ENCODE results near the gene LRRC4B. TPM values are rescaled to one million over a fixed set of nuclear protein-coding genes. Genes with fewer than 3 reads are reported as not detected.
A peak's percentile ranks its signal among the peaks of the same experiment; 100 is the strongest.

The LRRC4B gene
- total and polyA plus RNA-seq, 2 of the 13 experiments (the other 11 are each of a cell fraction or from before 2014, with no cell fraction given), result not detected

DNA sequence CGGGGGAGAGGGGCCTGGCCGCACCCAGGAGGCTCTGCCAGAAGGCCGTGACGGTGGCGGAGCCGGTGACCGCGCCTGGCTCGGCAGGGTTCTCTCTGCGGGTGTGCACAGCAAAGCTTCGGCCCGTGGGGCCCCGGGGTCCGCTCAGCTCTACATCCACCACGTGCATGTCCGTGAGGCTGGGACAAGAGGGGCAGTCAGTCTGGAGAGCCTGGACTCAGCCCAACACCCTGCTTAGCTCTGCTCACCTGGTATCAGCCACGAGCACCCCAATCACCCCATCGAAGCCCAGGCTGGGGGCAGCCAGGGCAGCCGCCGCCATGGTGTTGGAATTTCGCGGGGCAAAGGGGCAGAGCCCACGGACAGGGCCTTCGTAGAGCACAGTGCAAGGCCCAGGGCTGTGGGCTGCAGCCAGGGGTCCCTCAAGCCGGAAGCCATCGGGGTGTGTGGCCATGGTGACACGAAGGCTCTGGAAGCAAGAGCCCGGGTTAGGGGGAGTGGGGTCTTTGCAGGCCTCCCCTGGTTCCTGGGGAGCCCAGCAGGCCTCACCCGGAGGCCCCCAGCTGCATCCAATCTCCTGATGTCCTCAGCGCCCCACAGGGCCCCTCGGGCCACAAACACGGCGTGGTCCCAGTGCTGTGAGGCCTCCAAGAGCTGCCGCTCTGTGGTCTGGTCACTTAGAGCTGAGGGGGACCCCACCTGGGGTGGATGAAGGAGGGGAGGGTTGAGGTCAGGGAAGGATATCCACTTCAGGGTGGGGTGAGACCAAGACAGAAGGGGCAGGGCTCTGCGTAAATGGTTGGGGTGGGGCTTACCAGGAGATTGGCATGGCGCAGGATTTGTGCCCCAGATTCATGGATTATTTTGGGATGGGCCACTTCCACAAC, 55.9 kb downstream of the LRRC4B start (continued):
- TF ChIP-seq, protein P1, sequence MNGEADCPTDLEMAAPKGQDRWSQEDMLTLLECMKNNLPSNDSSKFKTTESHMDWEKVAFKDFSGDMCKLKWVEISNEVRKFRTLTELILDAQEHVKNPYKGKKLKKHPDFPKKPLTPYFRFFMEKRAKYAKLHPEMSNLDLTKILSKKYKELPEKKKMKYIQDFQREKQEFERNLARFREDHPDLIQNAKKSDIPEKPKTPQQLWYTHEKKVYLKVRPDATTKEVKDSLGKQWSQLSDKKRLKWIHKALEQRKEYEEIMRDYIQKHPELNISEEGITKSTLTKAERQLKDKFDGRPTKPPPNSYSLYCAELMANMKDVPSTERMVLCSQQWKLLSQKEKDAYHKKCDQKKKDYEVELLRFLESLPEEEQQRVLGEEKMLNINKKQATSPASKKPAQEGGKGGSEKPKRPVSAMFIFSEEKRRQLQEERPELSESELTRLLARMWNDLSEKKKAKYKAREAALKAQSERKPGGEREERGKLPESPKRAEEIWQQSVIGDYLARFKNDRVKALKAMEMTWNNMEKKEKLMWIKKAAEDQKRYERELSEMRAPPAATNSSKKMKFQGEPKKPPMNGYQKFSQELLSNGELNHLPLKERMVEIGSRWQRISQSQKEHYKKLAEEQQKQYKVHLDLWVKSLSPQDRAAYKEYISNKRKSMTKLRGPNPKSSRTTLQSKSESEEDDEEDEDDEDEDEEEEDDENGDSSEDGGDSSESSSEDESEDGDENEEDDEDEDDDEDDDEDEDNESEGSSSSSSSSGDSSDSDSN (CRISPR knock-in tag; IDR thresholded peaks at IDR 0.05), result no peak
- TF ChIP-seq ZNF674 (CRISPR knock-in tag; IDR thresholded peaks at IDR 0.05; ENCODE audit: low read depth) (no peak), BRCA1 (CRISPR knock-in tag; IDR thresholded peaks at IDR 0.05) (no peak), SALL2 (CRISPR knock-in tag; IDR thresholded peaks at IDR 0.05) (no peak)
- TF ChIP-seq, protein P2, sequence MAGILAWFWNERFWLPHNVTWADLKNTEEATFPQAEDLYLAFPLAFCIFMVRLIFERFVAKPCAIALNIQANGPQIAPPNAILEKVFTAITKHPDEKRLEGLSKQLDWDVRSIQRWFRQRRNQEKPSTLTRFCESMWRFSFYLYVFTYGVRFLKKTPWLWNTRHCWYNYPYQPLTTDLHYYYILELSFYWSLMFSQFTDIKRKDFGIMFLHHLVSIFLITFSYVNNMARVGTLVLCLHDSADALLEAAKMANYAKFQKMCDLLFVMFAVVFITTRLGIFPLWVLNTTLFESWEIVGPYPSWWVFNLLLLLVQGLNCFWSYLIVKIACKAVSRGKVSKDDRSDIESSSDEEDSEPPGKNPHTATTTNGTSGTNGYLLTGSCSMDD (CRISPR knock-in tag; IDR thresholded peaks at IDR 0.05), result no peak

DNA sequence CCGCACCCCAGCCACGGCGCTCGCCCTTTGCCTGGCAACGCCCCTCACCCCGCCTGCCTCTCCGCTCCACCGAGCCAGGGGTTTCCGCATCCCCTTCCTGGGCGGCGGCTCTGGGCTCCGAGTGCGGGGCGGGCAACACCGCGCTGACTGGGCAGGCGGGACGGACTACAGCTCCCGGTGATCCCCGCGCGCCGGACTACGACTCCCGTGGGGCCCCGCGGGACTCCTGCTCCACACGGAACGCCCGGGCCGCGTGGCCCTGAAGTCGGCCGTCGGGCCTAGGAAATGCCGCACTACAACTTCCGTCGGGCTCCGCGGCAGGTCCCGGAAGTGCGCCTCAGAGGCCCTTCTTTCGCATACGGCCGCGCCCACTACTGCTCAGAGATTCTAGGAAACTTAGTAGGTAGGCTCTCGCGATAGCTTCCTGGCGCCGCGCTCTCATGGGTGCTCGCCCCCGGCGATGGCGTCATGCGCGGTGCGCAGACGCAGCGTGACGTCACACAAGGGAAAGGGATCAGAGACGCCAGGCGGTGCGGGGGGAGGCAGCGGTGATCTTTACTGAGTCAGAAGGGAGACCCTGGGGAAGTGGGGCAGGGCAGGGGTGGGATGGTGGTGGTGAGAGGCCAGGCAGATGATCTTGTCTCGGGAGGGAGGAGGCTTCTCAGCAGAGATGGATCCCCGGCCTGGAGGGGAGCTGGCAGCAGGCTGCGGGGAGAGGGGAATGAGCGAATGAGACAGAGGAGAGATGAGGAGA, 57.0 kb downstream of the LRRC4B start, which contains the start of gene JOSD2:
JOSD2 (minus strand) TSS at position 123 of the 754 bp plus-strand sequence. CDS start 760 bp downstream, outside the sequence.
- DNase-seq (ENCODE audit: low spot score) (peak; percentile 85), FAIRE-seq (peak; percentile 47), ATAC-seq (peak; percentile 85)
- no TSS peak for BruUV-seq (replicated peaks)
- Histone ChIP-seq H3K36me3 (replicated peaks in 1 of 2; ENCODE audit: control insufficient read depth in 1 of 2, insufficient read depth in 2 of 2, low read length in 2 of 2) (no peaks in the 10 kb centered on the region), H3K4me2 (ENCODE audit: low read depth, low read length) (peak within 1 kb of the TSS; percentile 60), H4K20me1 (ENCODE audit: insufficient read depth, low read length) (no peaks in the 10 kb centered on the region), H3K27me3 (ENCODE audit: control insufficient read depth in 1 of 2, insufficient read depth in 2 of 2, low read length in 2 of 2) (no peaks in the 10 kb centered on the region; a peak in 3 of 5 replicates), H2AFZ (ENCODE audit: low read length) (no peak within 1 kb of the TSS), H3K27ac (ENCODE audit: extremely low read length, insufficient read depth, low read length) (no peak within 1 kb of the TSS), H3K4me1 (ENCODE audit: insufficient read depth, low read length) (peaks cover 29% of the 10 kb centered on the region), H3K9me3 (ENCODE audit: low read length) (no peaks in the 10 kb centered on the region), H3K4me3 (replicated peaks in 1 of 3; ENCODE audit: insufficient read depth in 1 of 3, low read depth in 2 of 3, low read length in 3 of 3) (peak within 1 kb of the TSS; percentile 37 to 71 (median 63); a peak in 5 of 6 replicates), H3K9ac (ENCODE audit: insufficient read depth, low read depth, low read length) (peak within 1 kb of the TSS; percentile 45), H3K79me2 (ENCODE audit: insufficient read depth, low read length) (no peaks in the 10 kb centered on the region)
- ChIA-PET POLR2A (interaction anchor here (0.7 to 1.2 kb wide), 3 partner anchors 127 to 855 kb away, joined by 3 to 4 read pairs (median 4); partner anchors contain the start of genes ETFB and POLD1), CTCF (ENCODE audit: low intra/inter-chr PET ratio, low total read pairs) (no interaction called here)
- in situ Hi-C loops (cut with HindIII; ENCODE audit: extremely low pct_ligation_motif_present, low pct_unique_long_range_greater_than_20kb), result no loop called here
- 60% methylated on average over 32 of the region's 69 CpGs for WGBS (ENCODE audit: low lambda C conversion rate)
- intact Hi-C loops (cut with micrococcal nuclease; ENCODE audit: unreplicated experiment), result no loop called here
- no peak for TF ChIP-seq PTBP1 (IDR thresholded peaks at IDR 0.05; ENCODE audit: low read depth, low read length, poor library complexity, severe bottlenecking)
- no peak for TF ChIP-seq ZNF224 (CRISPR knock-in tag; IDR thresholded peaks at IDR 0.05)
- TF ChIP-seq, protein P3, sequence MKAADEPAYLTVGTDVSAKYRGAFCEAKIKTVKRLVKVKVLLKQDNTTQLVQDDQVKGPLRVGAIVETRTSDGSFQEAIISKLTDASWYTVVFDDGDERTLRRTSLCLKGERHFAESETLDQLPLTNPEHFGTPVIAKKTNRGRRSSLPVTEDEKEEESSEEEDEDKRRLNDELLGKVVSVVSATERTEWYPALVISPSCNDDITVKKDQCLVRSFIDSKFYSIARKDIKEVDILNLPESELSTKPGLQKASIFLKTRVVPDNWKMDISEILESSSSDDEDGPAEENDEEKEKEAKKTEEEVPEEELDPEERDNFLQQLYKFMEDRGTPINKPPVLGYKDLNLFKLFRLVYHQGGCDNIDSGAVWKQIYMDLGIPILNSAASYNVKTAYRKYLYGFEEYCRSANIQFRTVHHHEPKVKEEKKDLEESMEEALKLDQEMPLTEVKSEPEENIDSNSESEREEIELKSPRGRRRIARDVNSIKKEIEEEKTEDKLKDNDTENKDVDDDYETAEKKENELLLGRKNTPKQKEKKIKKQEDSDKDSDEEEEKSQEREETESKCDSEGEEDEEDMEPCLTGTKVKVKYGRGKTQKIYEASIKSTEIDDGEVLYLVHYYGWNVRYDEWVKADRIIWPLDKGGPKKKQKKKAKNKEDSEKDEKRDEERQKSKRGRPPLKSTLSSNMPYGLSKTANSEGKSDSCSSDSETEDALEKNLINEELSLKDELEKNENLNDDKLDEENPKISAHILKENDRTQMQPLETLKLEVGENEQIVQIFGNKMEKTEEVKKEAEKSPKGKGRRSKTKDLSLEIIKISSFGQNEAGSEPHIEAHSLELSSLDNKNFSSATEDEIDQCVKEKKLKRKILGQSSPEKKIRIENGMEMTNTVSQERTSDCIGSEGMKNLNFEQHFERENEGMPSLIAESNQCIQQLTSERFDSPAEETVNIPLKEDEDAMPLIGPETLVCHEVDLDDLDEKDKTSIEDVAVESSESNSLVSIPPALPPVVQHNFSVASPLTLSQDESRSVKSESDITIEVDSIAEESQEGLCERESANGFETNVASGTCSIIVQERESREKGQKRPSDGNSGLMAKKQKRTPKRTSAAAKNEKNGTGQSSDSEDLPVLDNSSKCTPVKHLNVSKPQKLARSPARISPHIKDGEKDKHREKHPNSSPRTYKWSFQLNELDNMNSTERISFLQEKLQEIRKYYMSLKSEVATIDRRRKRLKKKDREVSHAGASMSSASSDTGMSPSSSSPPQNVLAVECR (CRISPR knock-in tag; IDR thresholded peaks at IDR 0.05; ENCODE audit: borderline replicate concordance), result peak; percentile 48; the same call in 1 of the 2 replicates

Measured in HepG2 (cell line).